Stomach (tissue), 9 donors: ENCODE measurements around the gene ZNF772. TPM values are rescaled to one million over a fixed set of nuclear protein-coding genes. Genes with fewer than 3 reads are reported as not detected.

ENCODE experiments used
- DNase-seq, 2 donors: peaks; one replicate each; pipeline versions ENCODE4 v3.0.0 to v3.0.0-alpha.2; 2013 to 2019
- H3K27ac ChIP-seq, 5 donors: fragments of 200-600 bp in 4 of 5; sonication (generic) in 4 of 5; one replicate each; pipeline ENCODE4 v1.5.1; 2013 to 2019; ENCODE audit warnings: mild to moderate bottlenecking in 1 of 5, moderate library complexity in 1 of 5
- H3K27me3 ChIP-seq, 3 donors: fragments of 200-600 bp; sonication (generic); one replicate each; pipeline ENCODE4 v1.5.1; 2017 to 2019; ENCODE audit warnings: mixed run types in 1 of 3
- H3K36me3 ChIP-seq, 4 donors: fragments of 200-600 bp; sonication (generic); 1 replicate in 3 of 4; 2 replicates in 1 of 4; pipeline ENCODE4 v1.5.1; 2016 to 2019
- H3K4me1 ChIP-seq, 4 donors: fragments of 200-600 bp; sonication (generic); one replicate each; pipeline ENCODE4 v1.5.1; 2016 to 2019
- H3K4me3 ChIP-seq, 4 donors: fragments of 200-600 bp; sonication (generic) in 3 of 4; one replicate each; pipeline ENCODE4 v1.5.1; 2016 to 2019; ENCODE audit warnings: mild to moderate bottlenecking in 1 of 4
- H3K9me3 ChIP-seq, 4 donors: fragments of 200-600 bp; sonication (generic); one replicate each; pipeline ENCODE4 v1.5.1; 2016 to 2019
- CTCF ChIP-seq, 7 experiments: fragments of 450-650 bp in 4 of 7; fragments of 200-600 bp in 3 of 7; sonication (generic) in 3 of 7; IDR thresholded peaks; one replicate each; pipeline ENCODE4 v1.5.1; 2016 to 2019; ENCODE audit warnings: antibody characterized with exemption in 7 of 7, control low read depth in 2 of 7, mild to moderate bottlenecking in 1 of 7
- EP300 ChIP-seq: sonication (generic); formaldehyde crosslinking; IDR thresholded peaks from one replicate; pipeline ENCODE4 v1.6.1; 2017; ENCODE audit warnings: antibody characterized with exemption
- POLR2A ChIP-seq, 4 donors: fragments of 450-650 bp; IDR thresholded peaks; one replicate each; pipeline ENCODE4 v1.6.1; 2016; ENCODE audit warnings: antibody characterized with exemption in 4 of 4, control low read depth in 2 of 4, mild to moderate bottlenecking in 1 of 4, moderate library complexity in 1 of 4
- POLR2AphosphoS5 ChIP-seq, 3 donors: sonication (generic); formaldehyde crosslinking; IDR thresholded peaks; one replicate each; pipeline ENCODE4 v1.6.1; 2016; ENCODE audit warnings: antibody characterized with exemption in 3 of 3
- WGBS, 5 donors: extraction: QIAGEN DNeasy Blood & Tissue Kit in 3 of 5; methylation state at CpG; one replicate each; pipeline versions ENCODE4 v1.1.5 to v1.1.7; 2013 to 2018; 5-methylcytosine and 5-hydroxymethylcytosine counted together
- intact Hi-C: fragments of 100-400 bp; cut with DNase I; formaldehyde crosslinking; loops from one replicate; pipeline ENCODE4 v1.15.1; 2023; ENCODE audit warnings: low total_unique reads
- polyA plus RNA-seq, 3 donors: library from polyadenylated mRNA; stranded (reverse); fragments of 200-250 nt; gene quantifications; one replicate each; pipeline ENCODE4 v1.2.3, GENCODE V29; 2013
- small RNA-seq, 4 donors: library from RNA; depleted of rRNA; stranded (forward); fragments of <200 nt; gene quantifications; one replicate each; pipeline ENCODE3, GENCODE V24; 2016
- total RNA-seq, 5 donors: library from RNA; depleted of rRNA; stranded (reverse); fragments of >200 nt; gene quantifications; one replicate each; pipeline versions ENCODE4 v1.1.0 to v1.2.3, GENCODE V29; 2014 to 2016
- donor health status: healthy with polysubstance abuse.
- donor health status: Bipolar disorder and iron deficiency.
- donor health status: healthy.

ZNF772 gene
- total and polyA plus RNA-seq, 8 donors = 0.37 to 25.9 (median 1.6) TPM

GRCh38 chr19:57421037-57421436, 56.3 kb downstream of the ZNF772 start:
- no peak overlapping the region for H3K27ac ChIP-seq

GRCh38 chr19:57419439-57419838, 57.9 kb downstream of the ZNF772 start:
- peaks cover 30 to 98% (median 84%) of the 10 kb centered on the region in 4 donors for H3K9me3 ChIP-seq
- H3K27ac ChIP-seq = no peak overlapping the region
- TF ChIP-seq POLR2A (IDR thresholded peaks at IDR 0.05) = no peak
- no peak for TF ChIP-seq EP300
- TF ChIP-seq POLR2AphosphoS5 (IDR thresholded peaks at IDR 0.05) = no peak
- no peak for TF ChIP-seq CTCF (IDR thresholded peaks at IDR 0.05)
- DNase-seq = no peak
- intact Hi-C loops = no loop called here
- H3K4me3 ChIP-seq = no peak overlapping the region
- H3K27me3 ChIP-seq = no peaks in the 10 kb centered on the region
- H3K4me1 ChIP-seq = no peaks in the 10 kb centered on the region
- H3K36me3 ChIP-seq = peaks cover 54 to 91% (median 82%) of the 10 kb centered on the region in 4 donors
- WGBS, 5 donors = 94 to 99% (median 98%) methylated on average over 4 of the region's 4 CpGs

More at GRCh38 chr19:57421037-57421436, 56.3 kb downstream of the ZNF772 start:
- DNase-seq = no peak
- Histone ChIP-seq H3K9me3 (peaks cover 30 to 99% (median 91%) of the 10 kb centered on the region in 4 donors), H3K4me1 (no peaks in the 10 kb centered on the region), H3K27me3 (no peaks in the 10 kb centered on the region), H3K4me3 (no peak overlapping the region), H3K36me3 (peaks cover 41 to 75% (median 66%) of the 10 kb centered on the region in 4 donors)
- intact Hi-C loops = no loop called here
- no peak for TF ChIP-seq POLR2A (IDR thresholded peaks at IDR 0.05)
- 95 to 100% (median 99%) methylated on average over 3 of the region's 3 CpGs for WGBS, 5 donors

Small RNA genes within 50 kb of the gene (small RNA-seq; reads per million reads assigned to genes)
- gene VN1R107P = 0 reads per million in 4 donors

Other genes starting within 250 kb of the ZNF772 start
- 1 to 10 TPM in 1 of 5 donors, under 1 TPM in 1, not detected in 3; 0.72 to 1.3 TPM for gene AURKC, start 246.5 kb downstream of the ZNF772 start, total RNA-seq
- 1 to 10 TPM in 2 of 3 donors, not detected in 1; 1.0 to 1.2 TPM for gene AURKC, start 246.5 kb downstream of the ZNF772 start, polyA plus RNA-seq
- 10 to 100 TPM in 1 of 5 donors, 1 to 10 TPM in 4; 1.2 to 37.6 (median 8.1) TPM for gene ZNF805, start 236.9 kb downstream of the ZNF772 start, total RNA-seq
- gene ZNF805, start 236.9 kb downstream of the ZNF772 start, polyA plus RNA-seq = under 1 TPM; 0.46 to 0.81 (median 0.53) TPM
- gene ZNF460, start 197.1 kb downstream of the ZNF772 start, total RNA-seq = 100 to 1,000 TPM in 1 of 5 donors, 10 to 100 TPM in 4; 46.5 to 140 (median 56.7) TPM
- under 1 TPM; 0.25 to 0.75 (median 0.31) TPM for gene ZNF460, start 197.1 kb downstream of the ZNF772 start, polyA plus RNA-seq
- 10 to 100 TPM in 3 of 5 donors, 1 to 10 TPM in 2; 1.2 to 24.6 (median 14.3) TPM for gene ZNF543, start 157.1 kb downstream of the ZNF772 start, total RNA-seq
- 1 to 10 TPM in 1 of 3 donors, under 1 TPM in 2; 0.56 to 1.1 (median 0.61) TPM for gene ZNF543, start 157.1 kb downstream of the ZNF772 start, polyA plus RNA-seq
- 10 to 100 TPM in 2 of 5 donors, 1 to 10 TPM in 2, not detected in 1; 1.2 to 16.1 (median 8.2) TPM for gene ZNF304, start 126.3 kb downstream of the ZNF772 start, total RNA-seq
- gene ZNF304, start 126.3 kb downstream of the ZNF772 start, polyA plus RNA-seq = 1 to 10 TPM; 1.2 to 3.4 (median 1.3) TPM
- 10 to 100 TPM in 3 of 5 donors, 1 to 10 TPM in 1, not detected in 1; 4.1 to 42.0 (median 17.4) TPM for gene TRAPPC2B, start 114.0 kb downstream of the ZNF772 start, total RNA-seq
- gene TRAPPC2B, start 114.0 kb downstream of the ZNF772 start, polyA plus RNA-seq = 10 to 100 TPM; 11.6 to 23.5 (median 21.9) TPM
- gene ZNF547, start 114.0 kb downstream of the ZNF772 start, total RNA-seq = 1 to 10 TPM in 2 of 5 donors, under 1 TPM in 1, not detected in 2; under 0.01 to 3.0 (median 1.7) TPM
- 1 to 10 TPM in 2 of 3 donors, under 1 TPM in 1; 0.50 to 2.4 (median 1.8) TPM for gene ZNF547, start 114.0 kb downstream of the ZNF772 start, polyA plus RNA-seq
- 10 to 100 TPM in 4 of 5 donors, 1 to 10 TPM in 1; 5.5 to 48.5 (median 16.8) TPM for gene ZNF548, start 87.7 kb downstream of the ZNF772 start, total RNA-seq
- 1 to 10 TPM; 2.6 to 4.8 (median 3.4) TPM for gene ZNF548, start 87.7 kb downstream of the ZNF772 start, polyA plus RNA-seq
- 100 to 1,000 TPM in 1 of 5 donors, 10 to 100 TPM in 2, 1 to 10 TPM in 2; 2.3 to 138 (median 21.9) TPM for gene ZNF17, start 66.4 kb downstream of the ZNF772 start, total RNA-seq
- 1 to 10 TPM; 1.5 to 2.0 (median 1.6) TPM for gene ZNF17, start 66.4 kb downstream of the ZNF772 start, polyA plus RNA-seq
- 10 to 100 TPM in 3 of 5 donors, 1 to 10 TPM in 2; 5.3 to 28.1 (median 11.7) TPM for gene ZNF749, start 42.2 kb downstream of the ZNF772 start, total RNA-seq
- gene ZNF749, start 42.2 kb downstream of the ZNF772 start, polyA plus RNA-seq = 1 to 10 TPM; 4.6 to 7.9 (median 6.7) TPM
- 1 to 10 TPM in 2 of 5 donors, not detected in 3; 1.5 to 9.0 TPM for gene VN1R1, start 20.4 kb downstream of the ZNF772 start, total RNA-seq
- gene VN1R1, start 20.4 kb downstream of the ZNF772 start, polyA plus RNA-seq = under 1 TPM in 1 of 3 donors, not detected in 2; 0.33 TPM
- gene ZNF419, start 10.2 kb upstream of the ZNF772 start, total RNA-seq = 10 to 100 TPM in 3 of 5 donors, 1 to 10 TPM in 1, not detected in 1; 1.3 to 23.9 (median 13.0) TPM
- gene ZNF419, start 10.2 kb upstream of the ZNF772 start, polyA plus RNA-seq = 1 to 10 TPM; 1.4 to 4.6 (median 2.0) TPM
- gene ZNF773, start 22.4 kb upstream of the ZNF772 start, total RNA-seq = 1 to 10 TPM in 4 of 5 donors, under 1 TPM in 1; 0.45 to 9.9 (median 1.4) TPM
- gene ZNF773, start 22.4 kb upstream of the ZNF772 start, polyA plus RNA-seq = 1 to 10 TPM; 1.3 to 4.6 (median 2.4) TPM
- 10 to 100 TPM in 1 of 5 donors, 1 to 10 TPM in 4; 2.3 to 15.2 (median 6.7) TPM for gene ZNF549, start 49.8 kb upstream of the ZNF772 start, total RNA-seq
- 1 to 10 TPM; 1.2 to 2.3 (median 2.0) TPM for gene ZNF549, start 49.8 kb upstream of the ZNF772 start, polyA plus RNA-seq
- gene ZNF550, start 82.3 kb upstream of the ZNF772 start, total RNA-seq = 10 to 100 TPM in 3 of 5 donors, 1 to 10 TPM in 2; 2.8 to 35.0 (median 12.5) TPM
- 1 to 10 TPM; 1.1 to 3.0 (median 1.7) TPM for gene ZNF550, start 82.3 kb upstream of the ZNF772 start, polyA plus RNA-seq
- gene ZNF416, start 101.3 kb upstream of the ZNF772 start, total RNA-seq = 10 to 100 TPM in 1 of 5 donors, 1 to 10 TPM in 2, under 1 TPM in 1, not detected in 1; 0.87 to 25.0 (median 3.8) TPM
- 1 to 10 TPM in 2 of 3 donors, under 1 TPM in 1; 1.00 to 2.7 (median 2.3) TPM for gene ZNF416, start 101.3 kb upstream of the ZNF772 start, polyA plus RNA-seq
- gene ZIK1, start 106.6 kb upstream of the ZNF772 start, total RNA-seq = 10 to 100 TPM in 1 of 5 donors, under 1 TPM in 2, not detected in 2; 0.29 to 14.7 (median 0.89) TPM
- 1 to 10 TPM in 1 of 3 donors, under 1 TPM in 2; 0.62 to 1.3 (median 0.92) TPM for gene ZIK1, start 106.6 kb upstream of the ZNF772 start, polyA plus RNA-seq
- 1 to 10 TPM in 3 of 5 donors, not detected in 2; 1.0 to 6.4 (median 2.3) TPM for gene ZNF530, start 122.3 kb upstream of the ZNF772 start, total RNA-seq
- 1 to 10 TPM in 2 of 3 donors, under 1 TPM in 1; 0.81 to 3.8 (median 2.2) TPM for gene ZNF530, start 122.3 kb upstream of the ZNF772 start, polyA plus RNA-seq
- 10 to 100 TPM in 4 of 5 donors, 1 to 10 TPM in 1; 6.2 to 21.7 (median 11.6) TPM for gene ZNF134, start 136.7 kb upstream of the ZNF772 start, total RNA-seq
- 1 to 10 TPM; 3.8 to 5.0 (median 4.2) TPM for gene ZNF134, start 136.7 kb upstream of the ZNF772 start, polyA plus RNA-seq
- 10 to 100 TPM in 3 of 5 donors, 1 to 10 TPM in 2; 5.4 to 37.1 (median 14.6) TPM for gene ZNF211, start 155.6 kb upstream of the ZNF772 start, total RNA-seq
- 1 to 10 TPM; 4.4 to 9.8 (median 5.7) TPM for gene ZNF211, start 155.6 kb upstream of the ZNF772 start, polyA plus RNA-seq
- gene ZSCAN4, start 191.4 kb upstream of the ZNF772 start, total RNA-seq = 1 to 10 TPM in 1 of 5 donors, not detected in 4; 1.5 TPM
- gene ZSCAN4, start 191.4 kb upstream of the ZNF772 start, polyA plus RNA-seq = under 1 TPM in 2 of 3 donors, not detected in 1; 0.05 to 0.76 TPM
- 10 to 100 TPM in 2 of 5 donors, 1 to 10 TPM in 1, under 1 TPM in 1, not detected in 1; 0.87 to 18.7 (median 10.1) TPM for gene ZNF551, start 204.4 kb upstream of the ZNF772 start, total RNA-seq
- 1 to 10 TPM in 2 of 3 donors, under 1 TPM in 1; 1.00 to 1.8 (median 1.6) TPM for gene ZNF551, start 204.4 kb upstream of the ZNF772 start, polyA plus RNA-seq
- 10 to 100 TPM in 1 of 5 donors, under 1 TPM in 2, not detected in 2; 0.45 to 21.8 (median 0.58) TPM for gene ZNF154, start 231.6 kb upstream of the ZNF772 start, total RNA-seq
- 1 to 10 TPM in 1 of 3 donors, under 1 TPM in 2; 0.25 to 2.3 (median 0.61) TPM for gene ZNF154, start 231.6 kb upstream of the ZNF772 start, polyA plus RNA-seq